Stimulated activated CD4-positive, alpha-beta T cell treated with anti-CD3 and anti-CD28 coated beads, Interleukin-15, amount 100 ng/mL, for 48 hours (primary cell): ENCODE results near the gene RPS8.
"Not testable (repeated sequence)": the region's sequence is repeated elsewhere in the genome, so short reads cannot be mapped to it uniquely, and the experiment has no call there.

ENCODE experiments used
- DNase-seq, 2 donors: peaks; one replicate each; pipeline ENCODE4 v3.0.0-alpha.2; 2020; ENCODE audit warnings: low read depth in 2 of 2

Gene RPS8

DNA sequence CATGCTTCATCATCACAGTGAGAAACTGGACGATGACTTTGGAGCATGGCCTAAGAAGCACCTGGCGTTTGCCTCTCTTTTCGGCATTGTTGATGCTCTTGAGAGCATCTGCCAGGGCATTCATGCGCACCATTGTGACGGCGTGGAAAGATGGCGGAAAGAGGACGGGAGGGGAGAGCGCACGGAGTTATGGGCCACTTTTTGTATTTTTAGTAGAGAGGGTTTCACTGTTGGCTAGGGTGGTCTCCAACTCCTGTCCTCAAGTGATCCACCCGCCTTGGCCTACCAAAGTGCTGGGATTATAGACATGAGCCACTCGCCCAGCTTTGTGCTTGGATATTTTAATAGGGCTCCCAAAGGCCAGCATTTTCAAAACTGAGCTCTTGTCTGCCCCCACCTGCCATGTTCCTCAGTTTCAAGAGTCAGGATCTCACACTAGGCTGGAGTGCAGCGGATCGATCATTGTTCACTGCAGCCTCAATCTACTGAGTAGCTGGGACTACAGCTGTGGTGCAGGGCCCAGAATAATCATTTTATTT lies 5.3 kb downstream of the RPS8 start:
- no peak for DNase-seq

DNA sequence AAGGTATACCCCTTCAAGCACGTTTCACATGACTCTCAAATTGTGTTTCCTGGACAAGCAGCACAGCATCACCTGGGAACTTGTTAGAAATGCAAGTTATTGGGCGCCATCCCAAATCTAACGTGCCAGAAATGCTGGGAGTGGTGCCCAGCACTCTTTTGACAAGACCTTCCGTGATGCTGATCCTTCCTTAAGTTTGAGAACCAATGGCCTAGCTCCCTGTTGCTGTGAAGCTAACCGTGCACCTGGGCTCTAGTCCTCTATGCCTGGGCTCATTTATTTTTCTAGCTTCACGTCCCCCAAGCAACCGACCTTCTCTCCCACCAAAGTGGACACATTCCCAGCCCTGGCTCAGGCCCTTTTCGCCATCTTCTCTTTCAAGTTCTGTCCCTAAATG lies 8.4 kb downstream of the RPS8 start:
- no peak for DNase-seq

DNA sequence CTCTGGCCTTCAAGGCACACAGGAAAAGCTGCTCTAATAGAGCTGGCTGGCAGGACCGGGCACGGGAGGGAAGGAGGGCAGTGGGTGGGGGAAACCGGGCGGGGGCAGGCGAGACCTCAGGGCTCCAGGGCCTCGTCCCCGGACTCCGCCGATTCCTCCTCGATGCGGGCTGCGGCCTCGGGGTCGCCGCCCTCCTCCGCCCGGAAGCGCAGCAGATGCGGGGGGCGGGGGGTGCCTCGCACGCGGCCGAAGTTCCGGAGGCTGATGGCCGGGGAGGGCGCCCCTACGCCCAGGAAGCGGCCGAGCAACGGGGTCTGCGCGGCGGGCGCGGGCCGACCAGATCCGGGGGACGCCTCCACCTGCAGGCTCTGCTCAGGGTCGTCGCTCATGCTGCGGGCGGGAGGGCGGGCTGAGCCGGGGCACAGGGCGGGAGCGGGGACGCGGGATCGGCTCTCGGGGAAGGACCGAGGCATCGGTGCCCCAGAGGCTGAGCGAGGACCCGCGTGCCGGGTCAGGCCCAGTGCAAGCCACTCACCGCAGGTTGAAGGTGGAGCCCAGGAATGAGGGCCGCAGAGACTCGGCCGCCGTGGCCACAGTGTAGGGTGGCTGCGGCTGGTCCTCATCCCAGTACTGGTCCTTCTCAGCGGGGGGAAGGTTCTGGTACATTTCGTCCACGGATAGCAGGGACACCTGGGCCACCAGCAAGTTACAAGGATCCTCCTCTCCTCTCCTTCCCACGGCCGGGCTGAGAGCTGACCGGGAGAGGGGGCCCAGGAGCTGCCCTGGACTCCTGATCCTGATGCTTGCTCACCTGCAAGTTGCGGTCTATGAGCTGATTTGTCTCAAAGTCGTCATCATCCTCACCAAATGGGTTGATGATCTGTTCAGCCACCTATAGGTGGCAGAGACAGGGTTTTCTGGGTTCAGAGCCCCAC lies 9.0 kb downstream of the RPS8 start:
- no peak for DNase-seq

DNA sequence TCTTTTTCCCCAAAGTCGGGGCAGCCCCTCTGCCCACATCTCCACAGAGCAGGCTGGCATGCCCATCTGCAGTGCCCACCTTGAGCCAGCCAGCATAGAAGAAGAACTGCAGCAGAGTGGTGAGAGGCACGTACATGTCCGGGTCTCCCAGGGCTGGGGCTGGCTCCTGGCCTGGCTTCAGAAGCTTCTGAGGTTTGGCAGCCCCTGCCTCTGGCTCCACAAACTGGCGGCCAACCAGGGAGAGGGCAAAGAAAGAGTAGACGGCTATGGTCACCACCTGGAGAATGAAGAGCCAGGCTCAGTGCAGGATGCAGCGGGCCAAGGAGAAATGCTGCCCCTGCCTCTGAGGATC lies 9.7 kb downstream of the RPS8 start:
- DNase-seq = no peak

DNA sequence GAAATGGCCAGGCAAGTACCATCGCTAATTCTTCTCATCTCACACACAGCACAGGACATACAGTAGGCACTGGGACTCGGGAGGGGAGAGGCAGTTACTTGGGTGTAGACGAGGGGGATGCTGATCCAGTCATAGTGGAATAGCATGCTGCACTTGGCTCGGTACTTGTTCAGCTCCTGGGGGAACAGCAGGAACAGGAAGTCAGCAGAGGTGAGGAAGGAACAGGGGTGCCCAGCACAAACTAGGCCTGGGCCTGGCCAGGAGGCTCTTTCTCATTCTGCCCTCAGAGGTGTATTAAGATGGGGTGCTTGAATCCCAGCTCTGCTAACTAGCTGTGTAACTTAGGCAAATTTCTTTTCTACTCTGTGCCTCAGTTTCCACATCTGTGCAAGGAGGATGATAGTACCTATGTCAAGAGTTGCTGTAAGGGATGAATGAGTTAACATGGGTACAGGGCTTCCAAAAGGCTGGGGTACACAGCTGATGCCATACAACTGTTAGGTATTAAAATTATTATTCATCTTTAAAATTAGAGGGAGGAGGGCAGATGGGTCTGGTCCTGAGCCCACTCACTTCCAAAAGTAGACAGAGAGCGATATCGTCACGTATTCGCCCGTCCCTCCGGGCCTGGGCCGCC lies 10.3 kb downstream of the RPS8 start:
- DNase-seq = no peak

DNA sequence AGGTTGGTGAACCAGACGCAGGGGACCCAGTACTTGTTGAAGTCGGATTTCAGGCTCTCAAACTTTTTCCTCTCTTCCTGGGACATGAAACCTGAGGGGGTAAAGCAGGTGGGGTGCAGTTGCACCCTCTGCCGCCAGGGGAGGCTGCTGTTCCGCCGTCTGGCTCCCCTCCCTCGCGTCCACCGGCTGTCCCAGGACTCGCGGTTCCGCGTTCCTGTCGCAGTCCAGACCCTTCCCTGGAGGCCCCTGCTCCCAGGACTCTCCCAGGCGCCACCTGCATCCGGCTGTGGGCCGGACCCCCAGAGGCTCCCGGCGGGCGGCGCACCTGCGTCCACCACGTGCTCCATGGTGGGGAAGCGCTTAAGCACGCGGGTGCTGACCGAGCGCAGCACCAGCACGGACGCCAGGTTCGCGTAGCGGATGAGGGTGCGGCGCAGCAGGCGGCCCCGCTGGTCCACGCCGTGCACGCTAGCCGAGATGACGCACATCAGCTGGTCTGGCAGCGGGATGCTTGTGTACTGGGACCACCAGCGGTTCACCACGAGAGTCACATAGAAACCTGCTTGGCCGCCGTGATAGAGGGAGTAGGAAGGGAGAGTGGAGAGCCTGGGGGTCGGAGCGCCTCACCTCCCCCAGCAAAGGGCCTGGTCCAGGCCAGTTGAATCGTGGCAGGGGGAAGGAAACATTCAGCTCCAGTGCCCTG lies 10.9 kb downstream of the RPS8 start:
- DNase-seq = peak in 1 of 2 donors; percentile 71

DNA sequence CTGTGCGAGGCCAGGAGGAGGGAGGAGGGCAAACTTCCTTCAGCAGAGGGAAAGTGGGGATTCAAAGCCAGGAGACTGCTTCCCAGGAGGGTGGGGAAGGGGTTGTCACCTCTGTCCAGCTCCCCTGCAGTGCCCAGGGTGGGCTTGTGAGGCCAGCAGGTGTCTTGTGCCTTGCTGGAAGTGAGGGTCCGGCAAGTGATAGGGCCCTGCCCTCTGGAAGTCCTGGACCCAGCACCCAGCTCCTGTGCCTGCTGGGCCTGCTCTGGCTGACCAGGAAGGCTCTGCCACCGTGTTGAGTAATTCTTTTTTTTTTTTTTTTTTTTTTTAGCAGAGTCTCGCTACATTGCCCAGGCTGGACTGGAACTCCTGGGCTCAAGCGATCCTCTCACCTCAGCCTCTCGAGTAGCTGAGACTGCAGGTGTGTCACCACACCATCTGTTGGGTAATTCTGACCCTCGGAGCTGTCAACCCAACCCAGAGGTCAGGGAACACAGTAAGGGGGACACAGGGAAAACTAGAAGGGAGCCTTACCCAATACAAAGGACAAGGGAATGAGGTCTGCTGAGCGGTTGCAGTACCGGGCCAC lies 11.6 kb downstream of the RPS8 start:
- no peak for DNase-seq

DNA sequence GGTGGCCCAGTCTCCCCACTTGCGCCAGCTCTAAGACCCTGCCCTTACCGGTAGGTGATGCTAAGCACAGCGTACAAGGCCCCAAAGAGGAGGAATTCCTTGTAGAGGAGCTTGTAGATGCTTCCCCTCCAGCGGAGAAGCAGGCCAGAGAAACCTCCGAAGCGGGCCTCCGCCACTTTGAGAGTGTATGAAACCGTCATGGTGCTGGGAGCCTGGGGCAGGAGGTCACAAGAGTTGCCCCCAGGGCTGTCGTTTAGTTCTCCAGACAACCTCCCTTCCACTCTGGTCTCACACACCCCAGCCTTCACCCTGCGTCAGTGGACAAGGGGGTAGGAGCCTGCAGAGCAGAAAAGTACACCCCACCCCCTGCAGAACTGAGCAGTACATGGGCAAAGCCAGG lies 12.2 kb downstream of the RPS8 start:
- DNase-seq = no peak

DNA sequence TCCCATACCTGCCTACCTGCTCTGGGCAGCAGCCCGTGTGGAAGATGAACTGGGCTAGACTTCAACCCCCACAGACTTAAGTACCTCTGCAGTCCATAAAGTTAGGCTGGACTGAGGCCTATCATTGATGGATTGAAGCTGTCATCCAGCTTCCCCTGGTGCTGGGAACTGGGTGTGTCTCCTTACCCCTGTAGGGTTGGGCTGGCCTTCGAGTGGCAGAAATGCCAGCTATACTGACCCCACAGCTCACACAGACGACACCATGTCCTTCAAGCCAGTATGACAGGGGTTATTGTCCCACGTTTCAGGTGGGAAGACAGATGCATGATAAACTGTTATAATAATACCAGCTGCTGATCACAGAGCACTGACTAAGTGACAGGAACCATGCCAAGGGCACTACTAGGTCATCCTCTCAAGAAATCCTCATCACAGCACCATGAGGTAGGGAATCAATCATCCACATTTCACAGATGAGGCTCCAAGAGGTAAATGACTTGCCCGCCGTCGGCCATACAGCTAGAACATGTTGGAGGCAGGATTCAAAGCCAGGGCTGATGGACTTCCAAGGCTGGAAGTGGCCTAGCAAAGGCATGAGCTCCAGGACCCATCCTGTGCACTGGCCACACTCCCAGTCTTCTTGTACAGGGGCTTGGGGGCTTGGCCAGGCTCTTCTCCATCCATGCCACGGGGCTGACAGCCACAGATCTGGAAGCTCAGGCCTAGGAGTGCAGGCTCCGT lies 12.9 kb downstream of the RPS8 start, which contains the start of gene BEST4:
Gene BEST4, minus strand, starts transcription at position 51 of the 741 bp plus-strand sequence. CDS start 465 bp downstream, outside the sequence.
- DNase-seq = no peak

DNA sequence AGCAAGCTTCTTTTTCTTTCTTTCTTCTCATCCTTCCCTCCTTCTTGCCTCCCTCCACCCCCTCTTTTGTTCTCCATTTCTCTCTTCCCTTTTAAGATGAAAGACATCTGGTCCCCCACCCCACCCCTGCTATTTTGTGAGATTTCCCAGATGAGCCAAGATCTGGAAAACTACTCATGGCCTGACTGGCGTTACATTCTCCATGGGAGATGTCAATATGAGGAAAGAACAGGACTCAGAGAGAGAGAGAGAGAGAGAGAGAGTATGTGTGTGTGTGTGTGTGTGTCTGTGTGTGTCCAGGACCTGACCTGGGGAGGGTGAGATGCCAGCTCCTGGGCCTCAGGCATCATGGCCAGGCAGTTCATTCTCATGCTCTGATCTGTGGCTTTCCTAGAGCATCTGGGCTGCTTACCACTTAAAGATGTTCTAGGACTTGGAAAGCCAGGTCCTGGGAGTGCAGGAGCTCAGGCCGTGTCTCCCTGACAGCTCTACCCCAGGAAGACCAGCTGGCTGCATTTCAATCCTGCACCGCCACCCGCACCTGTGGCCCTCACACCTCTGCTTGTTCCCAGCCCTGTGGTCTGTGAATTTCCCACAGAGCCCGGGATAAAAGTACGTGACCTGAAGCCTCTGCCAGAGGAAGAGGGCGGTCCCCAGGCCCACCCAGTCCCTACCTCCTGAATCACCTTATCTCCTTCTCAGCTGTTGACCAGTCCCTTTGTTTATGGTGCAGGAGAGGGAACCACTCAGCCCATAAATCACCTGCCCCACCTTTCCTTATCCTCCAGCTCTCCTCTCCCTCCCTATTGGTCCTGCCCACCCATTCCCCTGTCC lies 15.8 kb downstream of the RPS8 start:
- no peak for DNase-seq

DNA sequence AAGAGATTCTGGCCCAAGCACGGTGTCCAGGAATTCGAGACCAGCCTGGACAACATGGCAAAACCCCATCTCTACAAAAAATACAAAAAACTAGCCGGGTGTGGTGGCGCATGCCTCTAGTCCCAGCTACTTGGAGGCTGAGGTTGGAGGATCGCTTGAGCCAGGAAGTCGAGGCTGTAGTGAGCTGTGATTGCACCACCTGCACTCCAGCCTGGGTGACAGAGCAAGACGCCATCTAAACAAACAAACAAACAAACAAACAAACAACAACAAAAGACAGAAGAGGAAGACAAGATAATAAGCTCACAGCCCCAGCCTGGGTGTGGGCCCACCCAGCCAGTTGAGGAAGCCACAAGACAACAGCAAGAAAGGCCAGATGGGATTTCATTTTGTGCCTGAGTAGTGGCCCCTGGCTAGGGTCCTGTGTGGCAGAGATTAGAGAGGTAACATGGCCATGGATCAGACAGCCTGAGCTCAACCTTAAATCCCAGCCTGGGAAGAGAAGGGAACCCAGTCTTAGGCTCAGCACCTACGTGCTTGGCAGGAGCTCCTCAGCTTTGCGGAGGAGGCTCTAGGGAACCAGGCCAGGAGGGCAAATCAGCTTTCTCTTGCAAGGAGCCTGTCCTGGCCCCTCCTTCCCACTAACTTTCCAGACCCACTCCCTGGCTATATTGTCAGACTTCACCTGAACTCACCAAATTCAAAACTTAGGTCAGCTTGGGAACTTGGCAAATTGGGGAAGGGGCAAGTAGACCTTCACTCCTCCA lies 17.6 kb downstream of the RPS8 start:
- no peak for DNase-seq

DNA sequence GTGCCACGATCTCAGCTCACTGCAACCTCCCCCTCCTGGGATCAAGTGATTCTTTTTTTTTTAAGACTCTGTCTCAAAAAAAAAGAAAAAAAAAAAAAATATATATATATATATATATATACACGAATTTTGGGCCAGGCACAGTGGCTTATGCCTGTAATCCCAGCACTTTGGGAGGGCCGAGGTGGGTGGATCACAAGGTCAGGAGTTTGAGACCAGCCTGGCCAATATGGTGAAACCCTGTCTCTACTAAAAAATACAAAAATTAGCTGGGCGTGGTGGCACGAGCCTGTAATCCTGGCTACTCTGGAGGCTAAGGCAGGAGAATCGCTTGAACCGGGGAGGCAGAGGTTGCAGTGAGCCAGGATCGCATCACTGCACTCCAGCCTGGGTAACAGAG lies 22.5 kb downstream of the RPS8 start:
- not testable (repeated sequence) for DNase-seq

DNA sequence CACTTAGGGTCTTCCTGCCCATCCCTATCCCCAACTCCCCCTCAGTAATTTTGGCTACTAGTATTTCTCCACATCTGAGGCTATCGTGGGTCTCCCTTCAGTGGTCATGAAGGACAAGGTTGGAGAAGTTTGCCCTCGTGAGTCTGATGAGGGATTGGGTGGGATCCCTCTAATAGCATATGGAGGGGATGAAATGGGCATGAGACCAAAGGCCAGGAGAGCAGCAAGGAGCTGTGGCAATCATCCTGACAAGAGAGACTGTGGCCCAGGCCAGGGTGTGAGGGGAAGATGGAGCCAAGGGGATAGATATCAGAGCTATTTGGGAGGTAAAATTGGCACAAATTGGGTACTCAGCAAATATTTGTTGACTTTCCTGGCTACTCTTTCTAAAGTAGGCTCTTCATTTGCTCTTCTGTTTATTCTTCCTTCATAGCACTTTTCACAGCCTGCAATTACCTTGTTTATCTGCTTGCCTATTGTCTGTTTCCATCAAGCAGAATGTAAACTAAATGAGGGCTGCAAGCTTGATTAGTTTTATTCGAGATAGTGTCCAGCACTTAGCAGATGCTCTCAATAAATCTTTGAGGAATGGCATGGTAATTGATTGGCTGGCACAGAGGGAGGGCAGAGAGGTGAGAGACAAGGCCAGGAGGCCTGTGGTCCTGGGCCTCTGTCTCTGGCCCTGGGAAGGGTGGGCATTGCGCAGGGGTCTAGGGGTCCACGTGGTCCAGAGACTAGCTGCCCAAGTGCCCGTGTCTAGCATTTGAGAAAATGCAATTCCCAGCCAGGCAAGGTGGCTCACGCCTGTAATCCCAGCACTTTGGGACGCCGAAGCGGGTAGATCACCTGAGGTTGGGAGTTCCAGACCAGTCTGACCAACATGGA lies 23.4 kb downstream of the RPS8 start:
- DNase-seq = no peak

DNA sequence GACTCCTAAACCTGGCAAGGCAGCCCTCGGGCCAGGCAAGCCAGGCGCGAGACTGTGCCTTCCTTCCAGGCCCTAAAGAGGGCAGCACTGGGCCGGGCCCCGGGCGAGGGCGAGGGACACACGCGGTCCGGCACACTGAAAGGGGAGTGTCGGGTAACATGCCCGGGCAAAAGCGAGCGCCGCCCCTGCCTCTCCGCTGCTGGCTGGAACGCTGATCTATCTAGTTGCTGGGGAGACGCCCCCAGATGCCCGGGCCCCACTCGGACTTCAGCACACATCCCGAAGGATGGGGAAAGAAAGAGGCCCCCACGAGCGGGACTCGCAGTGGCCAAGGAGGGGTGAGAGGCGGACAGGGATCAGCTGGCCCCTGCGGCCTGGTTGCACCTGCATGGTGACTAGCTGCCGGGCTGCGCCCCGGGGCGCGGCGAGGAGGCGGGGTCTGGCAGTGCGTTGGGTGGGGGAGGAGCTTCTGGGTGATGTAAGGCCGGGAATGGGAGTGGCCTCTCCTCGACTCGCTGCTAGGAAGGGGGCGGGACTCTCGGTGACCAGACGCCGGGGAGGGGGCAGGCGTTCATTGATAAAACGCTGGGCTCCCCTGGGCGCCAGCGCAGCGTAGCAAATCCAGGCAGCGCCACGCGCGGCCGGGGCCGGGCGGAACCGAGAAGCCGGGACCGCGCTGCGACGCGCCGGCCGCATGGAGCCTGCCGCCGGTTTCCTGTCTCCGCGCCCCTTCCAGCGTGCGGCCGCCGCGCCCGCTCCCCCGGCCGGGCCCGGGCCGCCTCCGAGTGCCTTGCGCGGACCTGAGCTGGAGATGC lies 24.6 kb downstream of the RPS8 start, which contains the start of gene PLK3:
Gene PLK3, plus strand, starts transcription at position 608 of the 815 bp plus-strand sequence. Its CDS starts 87 bp downstream, at position 695.
- DNase-seq = peak; percentile 98 to 99

DNA sequence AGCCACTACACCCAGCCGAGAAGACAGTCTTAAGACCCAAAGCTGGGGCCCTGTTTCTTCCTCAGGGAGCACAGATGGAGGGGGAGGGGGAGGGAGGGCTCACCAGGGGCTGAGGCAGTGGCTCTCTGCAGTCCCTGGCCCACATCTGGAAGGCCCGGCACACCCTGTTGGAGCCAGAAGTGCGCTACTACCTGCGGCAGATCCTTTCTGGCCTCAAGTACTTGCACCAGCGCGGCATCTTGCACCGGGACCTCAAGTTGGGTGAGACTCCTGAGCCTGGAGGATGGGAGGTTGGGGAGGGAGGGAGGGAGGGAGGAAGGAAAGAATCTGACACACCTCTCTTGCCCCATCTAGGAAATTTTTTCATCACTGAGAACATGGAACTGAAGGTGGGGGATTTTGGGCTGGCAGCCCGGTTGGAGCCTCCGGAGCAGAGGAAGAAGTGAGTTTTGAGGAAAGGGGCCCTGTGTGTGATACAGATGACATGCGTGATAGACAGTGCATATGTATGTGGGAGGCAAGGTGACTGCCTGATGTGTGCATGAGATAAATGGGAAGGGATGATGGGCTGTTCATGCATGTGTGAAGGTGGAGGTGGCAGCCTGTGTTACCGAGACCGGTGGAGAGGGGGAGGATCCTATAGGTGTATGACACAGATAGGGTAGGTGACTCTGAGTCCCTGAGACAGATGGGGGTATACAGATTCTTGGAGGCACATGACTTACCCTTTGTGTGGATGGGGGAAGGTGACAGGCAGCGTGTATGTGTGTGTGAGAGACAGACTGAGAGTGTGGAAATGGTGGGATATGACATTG lies 26.4 kb downstream of the RPS8 start:
- no peak for DNase-seq

DNA sequence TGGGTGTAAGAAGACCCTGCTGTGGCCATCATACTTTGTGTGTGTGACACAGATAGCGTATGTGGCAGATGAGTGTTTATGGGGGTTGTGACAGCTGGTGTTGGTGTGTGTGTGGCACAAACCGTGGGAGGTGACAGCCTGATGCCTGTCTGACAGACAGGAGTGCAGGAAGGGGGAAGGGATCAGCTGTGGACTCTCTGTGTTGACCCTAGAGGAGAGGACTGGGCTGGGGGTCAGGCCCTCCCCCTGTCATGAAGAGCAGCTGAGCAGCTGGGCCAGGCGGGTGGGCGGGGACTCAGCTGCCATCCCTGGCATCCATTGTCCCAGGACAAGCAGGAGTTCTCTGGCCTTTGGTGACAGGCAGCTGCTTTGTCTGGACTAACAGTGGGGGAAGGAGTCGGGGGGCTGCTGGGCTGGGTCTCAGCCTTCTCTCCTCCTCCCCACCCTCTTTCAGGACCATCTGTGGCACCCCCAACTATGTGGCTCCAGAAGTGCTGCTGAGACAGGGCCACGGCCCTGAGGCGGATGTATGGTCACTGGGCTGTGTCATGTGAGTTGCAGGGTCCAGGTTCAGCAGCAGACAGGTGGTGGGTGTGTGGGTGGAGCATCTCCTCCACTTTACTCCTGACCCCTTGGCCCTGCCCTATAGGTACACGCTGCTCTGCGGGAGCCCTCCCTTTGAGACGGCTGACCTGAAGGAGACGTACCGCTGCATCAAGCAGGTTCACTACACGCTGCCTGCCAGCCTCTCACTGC lies 27.1 kb downstream of the RPS8 start:
- no peak for DNase-seq
